HG03521 (cell line): ENCODE measurements around the gene MEGF11.

ENCODE experiments used
- ATAC-seq: cut with Tn5 transposase; IDR thresholded peaks from one replicate; pipeline ENCODE4 v1.9.1; 2021; ENCODE audit warnings: mild to moderate bottlenecking, moderate library complexity; ENCODE audit not compliant: unreplicated experiment

MEGF11 gene

DNA sequence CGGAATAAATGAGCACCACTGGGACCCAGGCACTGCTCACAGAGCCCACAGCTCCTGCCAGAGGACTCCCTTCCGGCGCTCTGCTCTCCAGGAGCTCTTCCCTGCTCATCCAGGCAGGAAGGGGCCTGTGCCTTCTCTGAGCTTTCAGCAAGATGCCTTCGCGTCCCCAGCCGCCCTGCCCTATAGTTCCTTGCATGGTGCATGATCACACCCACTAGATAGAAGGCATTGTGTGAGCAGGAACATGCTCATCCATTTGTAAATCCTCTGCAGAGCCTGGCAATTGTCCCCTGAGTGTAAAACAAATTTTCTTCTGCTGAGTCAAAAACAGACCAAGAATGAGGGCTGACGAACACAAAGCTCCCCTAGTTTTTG, 181.6 kb downstream of the MEGF11 start:
- no peak for ATAC-seq

DNA sequence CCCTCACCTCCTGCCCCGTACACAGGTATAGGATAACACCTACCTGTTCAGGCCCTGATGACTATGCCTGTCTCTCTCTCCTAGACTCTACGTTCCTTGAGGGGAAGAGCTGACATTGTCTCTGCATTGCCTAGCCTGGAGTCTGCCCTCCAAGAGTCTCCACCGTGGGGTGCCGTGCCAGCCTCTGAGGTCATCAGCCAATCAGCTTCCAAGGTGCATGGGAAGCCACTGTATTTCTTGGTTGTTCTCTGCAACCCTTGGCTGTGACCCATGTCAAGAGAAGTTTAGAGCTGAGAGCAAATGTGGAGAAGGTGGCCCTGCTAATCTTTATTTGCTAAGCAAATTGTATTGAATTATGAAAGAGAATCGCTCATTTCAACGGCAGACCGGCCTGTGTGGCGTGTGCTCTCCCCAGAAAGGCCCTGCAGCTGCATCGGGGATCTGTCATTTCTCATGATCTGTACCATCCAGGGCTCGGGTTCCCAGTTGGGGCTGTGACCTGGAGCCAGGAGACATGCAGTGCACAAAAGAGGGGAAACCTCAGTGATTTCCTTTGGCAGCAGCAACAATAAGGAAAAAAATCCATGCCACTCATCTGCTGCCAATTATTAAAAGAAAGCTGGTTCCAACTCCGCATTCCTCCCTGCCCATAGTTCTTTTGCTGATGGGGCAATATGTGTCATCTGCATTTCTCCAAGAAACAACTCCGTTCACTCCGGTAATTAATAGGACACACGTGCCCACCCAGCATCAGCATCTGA, 182.2 kb downstream of the MEGF11 start:
- no peak for ATAC-seq

DNA sequence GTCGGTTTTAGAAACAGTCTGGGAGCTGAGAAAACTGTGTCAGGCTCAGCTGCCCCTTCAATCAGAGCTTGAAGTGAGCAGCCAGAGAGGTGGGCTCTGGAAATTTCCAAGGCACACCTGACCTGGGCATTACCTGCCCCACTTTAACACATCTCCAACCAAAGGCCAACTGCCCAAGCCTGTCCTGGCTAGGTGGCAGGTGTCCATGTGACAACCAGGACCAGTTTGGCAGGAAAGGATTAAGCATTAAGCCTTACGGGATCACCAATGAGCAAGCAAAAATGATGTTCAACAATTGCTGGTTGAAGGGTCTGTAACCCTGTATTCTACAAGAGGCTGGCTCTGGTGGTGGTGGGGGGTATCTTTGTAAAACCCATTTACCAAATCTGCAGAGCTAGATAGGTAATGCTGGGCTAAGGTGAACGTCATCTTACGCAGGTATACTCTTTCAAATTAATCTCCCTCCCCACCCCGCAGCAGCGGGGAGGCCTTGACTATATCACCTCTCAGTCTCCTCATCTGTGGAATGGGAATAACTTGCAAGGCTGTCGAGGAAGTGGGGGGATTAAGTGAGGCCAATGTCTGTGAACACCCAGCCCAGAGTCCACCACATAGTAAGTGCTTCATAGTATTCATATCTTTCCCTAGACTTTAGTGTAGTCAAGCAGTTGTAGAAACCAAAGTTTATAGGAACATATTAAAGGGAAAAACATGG, 183.2 kb downstream of the MEGF11 start:
- no peak for ATAC-seq

DNA sequence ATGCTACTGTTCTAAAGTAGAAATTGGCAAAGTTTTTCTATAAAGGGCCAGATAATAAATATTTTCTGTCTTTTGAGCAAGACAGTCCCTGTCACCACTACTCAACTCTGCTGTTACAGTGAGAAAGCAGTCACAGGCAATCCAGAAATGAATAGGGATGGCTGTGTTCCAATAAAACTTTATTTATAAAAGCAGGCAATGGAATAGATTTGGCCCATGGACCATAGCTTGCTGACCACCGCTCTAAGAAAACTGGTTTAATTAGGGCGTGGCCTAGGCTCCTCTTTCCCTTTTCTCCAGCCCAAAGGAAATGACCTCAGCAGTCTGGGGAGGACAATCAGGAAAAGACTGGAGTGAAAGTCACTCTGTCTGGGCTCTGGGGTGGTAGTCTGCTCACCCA, 183.8 kb downstream of the MEGF11 start:
- no peak for ATAC-seq

DNA sequence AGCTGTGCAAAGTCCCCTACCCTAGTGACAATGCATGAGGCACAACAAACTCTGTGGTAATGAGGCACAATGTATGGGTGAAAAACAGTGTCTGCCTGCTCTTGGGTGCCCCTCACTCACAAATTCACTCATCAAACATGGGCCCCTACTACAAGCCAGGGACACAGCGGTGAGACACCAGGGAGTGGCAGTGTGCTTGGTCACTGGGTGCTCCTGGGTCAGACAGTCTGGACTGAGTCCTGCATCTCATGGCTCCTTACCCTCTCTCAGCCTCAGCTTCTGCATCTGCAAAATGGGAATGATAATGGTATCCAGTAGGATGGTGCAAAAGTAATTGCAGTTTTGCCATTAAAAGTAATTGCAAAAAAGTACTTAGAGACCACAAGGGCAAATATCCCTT, 184.7 kb downstream of the MEGF11 start:
- no peak for ATAC-seq

DNA sequence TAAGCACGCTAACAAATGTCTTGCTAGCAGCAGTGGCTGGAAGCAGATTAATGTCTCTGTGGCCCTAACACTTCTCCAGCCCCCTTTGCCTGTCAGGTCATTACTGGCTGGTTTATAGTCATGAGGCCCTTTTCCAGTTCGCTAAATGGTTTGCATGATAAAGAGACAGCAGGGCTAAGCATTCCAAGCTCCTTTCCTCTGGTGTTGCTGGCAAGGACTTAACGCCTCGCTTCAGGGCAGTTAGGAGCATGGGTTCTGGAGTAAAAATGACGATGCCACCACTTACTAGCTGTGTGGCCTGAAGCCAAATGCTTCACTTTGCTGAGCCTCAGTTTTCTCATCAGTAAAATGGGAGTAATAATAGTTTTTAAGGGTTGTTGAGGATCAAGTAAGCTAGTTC, 185.9 kb downstream of the MEGF11 start:
- no peak for ATAC-seq

DNA sequence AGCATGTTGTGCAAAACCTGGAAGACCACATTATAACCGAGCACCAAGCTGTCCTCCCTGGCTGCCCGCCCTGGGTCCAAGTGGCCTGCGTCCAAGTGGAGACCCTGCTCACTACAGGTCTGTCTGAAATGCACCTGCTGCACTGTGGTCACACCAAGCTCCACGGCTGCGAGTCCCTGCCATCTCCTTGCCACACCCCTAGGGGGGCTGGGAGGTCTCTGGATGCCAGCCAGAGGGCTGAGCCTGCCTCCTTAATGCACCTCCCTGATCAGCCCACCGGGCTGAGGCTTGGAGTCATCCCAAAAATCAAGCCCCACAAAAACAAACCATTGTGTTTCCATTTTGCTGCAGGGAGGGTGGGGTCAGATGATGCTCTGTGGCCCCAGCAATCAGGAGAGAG, 187.1 kb downstream of the MEGF11 start:
- no peak for ATAC-seq

DNA sequence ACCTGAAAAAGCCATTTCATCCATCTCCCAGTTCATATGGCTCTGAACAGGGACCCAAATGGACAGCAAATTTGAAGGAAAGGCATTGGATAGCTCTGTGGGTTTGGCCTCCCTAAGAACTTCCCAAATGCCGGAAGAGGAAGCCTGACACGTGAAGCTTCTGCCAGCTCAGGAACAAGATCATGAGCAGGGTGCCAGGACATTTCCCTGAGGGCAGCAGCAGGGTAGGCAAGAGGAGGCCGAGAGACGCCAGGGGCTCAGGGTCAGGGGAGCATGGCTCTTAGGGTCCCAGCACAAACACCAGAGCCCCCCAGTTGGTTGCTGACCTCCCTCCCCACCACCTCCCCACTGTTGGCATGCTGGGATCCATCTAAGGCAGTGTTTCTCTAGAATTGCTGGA, 187.5 kb downstream of the MEGF11 start:
- no peak for ATAC-seq

DNA sequence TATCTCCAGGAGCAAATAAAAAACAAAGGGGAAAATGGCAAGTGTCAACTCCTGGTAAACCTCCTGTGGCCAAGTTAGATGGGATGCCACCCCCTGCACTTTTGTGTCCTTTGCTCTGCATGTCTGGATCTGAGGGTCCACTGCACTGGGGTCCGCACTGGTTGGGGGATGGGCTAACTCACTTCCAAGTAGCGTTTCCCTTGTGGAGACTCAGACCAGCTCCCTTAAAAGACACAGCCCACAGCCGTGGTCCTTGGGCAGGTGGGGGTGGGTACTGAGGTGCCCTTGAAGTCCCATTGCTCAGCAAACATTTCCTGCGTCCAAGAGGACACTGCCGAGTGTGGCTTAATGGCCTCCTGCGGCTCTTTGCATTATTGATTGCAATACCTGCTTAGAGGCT, 188.2 kb downstream of the MEGF11 start:
- ATAC-seq, result no peak

DNA sequence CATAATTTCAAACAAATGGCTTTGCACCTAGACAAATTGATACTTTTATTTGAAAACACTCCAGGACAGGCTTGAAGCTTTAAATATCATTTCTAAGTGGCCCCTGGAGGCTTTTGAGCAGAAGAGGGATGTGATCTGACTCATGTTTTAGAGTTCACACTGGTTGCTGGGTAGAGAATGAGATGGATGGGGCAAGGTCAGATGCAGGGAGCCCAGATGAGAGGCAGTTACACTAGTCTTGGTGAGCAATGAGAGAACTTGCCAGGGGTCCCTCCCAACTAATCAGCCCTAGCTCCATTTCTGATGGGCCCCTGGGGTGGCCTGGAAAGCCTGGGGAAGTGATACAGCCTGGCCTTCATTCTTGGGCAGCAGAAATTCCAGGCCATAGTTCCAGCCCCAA, 190.4 kb downstream of the MEGF11 start:
- no peak for ATAC-seq

DNA sequence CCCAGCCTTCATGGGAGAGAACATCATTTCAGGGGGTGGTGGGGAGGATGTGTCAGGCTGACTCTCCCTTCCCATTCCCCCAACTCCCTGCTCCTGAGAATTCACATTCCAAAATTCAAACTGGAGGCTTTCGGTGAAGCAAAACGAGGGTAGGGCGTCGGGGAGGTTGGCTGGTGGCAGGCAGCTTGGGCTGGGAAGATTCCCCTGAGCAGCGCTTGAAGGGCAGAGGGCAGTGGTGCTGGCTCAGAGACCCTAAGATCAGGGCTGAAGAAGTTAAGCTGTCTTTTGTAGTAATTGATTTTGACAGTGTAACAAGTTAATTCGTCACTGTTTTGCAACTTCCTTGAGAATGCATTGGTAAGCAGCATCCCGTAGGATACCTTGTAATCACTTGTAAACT, 196.5 kb downstream of the MEGF11 start:
- no peak for ATAC-seq

DNA sequence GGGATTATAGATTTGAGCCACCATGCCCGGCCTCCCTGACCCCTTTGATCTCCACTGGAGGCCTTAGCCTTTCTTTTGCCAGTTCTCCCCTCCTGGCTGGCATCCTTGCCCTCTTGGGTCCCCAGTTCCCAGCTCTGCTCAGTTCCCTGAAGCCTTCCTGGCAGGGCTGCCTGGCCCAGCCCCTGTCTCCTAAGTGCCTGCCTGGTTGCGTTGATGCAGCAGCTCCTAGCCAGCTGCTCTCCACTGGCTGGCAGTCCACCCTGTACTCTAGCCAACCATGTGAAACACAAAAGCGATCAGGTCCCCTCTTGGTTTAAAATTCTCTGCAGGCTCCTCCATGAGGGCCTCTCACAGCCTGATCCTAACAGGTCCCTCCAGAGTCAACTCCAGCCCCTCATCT, 199.6 kb downstream of the MEGF11 start:
- no peak for ATAC-seq

DNA sequence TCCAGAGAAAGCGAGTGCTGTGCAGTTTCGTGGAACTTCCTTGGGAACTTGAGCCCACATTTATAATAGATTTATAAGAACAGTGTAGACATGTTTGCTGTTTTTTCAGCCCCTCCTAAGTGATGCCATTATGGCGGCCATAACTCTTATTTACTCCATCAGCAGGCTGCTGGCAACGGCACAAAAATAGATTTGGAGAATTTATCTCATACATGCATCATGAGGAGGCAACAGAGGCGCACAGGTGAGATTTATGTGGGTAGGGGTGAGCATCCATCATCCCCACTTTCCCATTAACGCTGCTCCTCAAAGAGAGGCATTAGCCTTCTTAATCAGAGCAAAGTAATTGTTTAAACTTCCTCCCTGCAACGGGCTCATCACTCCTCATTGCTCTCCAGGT, 201.7 kb downstream of the MEGF11 start:
- ATAC-seq, result no peak

DNA sequence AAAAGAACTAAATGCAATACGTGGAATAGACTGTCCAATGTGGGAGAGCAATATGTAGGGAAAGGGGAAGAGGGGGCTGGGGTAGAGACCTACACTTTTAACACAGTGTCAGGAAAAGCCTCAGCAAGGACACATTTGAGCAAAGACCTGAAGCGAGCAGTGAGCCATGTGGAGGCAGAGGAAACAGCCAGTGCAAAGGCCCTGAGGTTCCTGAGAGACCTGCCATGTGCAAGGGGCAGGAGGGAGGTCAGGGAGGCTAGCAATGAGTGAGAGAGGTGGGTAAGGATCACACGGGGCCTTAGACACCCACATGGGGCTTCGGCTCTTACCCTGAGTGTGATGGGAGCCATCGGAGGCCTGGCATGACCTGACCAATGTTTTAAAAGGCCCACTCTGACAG, 203.3 kb downstream of the MEGF11 start:
- ATAC-seq, result no peak

DNA sequence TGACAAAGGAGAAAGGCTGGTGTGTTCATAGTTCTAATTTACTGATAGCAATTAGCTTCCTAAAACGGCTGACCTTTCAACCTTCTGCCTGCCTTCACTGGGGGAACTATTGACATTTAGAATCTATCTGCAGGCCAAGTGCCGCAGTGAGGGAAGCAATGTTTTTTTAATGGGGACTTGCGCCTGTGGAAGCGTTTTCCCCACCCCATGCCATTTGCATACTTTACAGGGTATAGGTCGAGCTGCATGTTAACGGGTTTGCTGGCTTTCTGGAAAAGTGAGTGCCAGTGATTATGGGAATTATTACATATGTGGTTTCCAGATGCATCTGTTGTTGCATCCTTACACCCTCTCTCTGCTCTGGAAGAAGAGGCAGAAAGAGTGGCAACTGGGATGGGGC, 204.2 kb downstream of the MEGF11 start:
- ATAC-seq, result no peak

DNA sequence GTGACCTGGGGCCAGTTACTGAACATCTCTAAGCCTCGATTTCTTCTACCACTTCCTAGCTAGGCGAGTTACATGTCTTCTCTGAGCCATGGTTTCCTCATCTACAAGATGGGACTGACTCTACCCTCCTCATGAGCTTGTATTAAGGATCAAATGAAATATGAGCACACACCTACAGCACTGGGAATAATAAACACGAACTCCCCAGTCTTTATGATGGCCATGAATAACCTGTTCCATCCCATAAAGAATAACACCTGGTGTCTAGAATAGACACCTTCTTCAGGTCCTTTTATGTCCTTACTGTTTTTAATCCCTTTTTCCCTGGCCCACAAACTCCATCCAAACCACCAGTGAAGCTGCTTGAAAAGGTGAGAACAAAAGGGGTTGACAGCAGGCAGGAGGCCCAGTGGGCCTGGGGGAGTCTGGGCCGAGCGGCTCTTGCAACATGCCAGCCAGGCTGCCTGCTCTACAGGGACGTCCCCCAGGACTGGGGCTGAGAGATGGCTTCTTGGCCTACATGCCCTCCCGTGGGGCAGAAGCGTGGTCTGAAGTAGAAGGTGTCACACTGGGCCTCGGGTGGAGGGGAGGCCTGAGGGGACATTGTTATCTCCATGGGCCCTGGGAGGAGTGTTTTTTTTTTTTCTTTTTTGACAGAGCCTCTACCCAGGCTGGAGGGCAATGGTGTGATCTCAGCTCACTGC, 206.1 kb downstream of the MEGF11 start:
- ATAC-seq, result no peak

DNA sequence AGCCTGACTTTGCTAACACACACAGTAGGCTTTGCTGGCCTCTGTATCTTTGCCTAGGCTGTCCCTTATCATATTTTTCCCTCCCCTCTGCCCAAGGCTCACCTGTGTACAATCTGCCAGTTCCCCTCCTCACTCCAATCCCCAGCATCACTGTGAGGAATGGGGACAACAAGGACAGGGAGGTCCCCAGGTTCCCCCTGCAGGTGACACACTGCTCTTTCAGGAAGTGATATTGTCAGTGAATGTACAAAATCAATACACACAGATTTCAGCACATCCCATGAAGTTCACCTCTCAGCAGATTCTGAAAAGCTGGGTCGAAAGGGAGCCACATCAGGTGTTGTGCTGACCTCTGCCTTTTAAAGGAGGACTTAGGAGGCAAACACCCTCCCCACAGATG, 206.8 kb downstream of the MEGF11 start:
- no peak for ATAC-seq

DNA sequence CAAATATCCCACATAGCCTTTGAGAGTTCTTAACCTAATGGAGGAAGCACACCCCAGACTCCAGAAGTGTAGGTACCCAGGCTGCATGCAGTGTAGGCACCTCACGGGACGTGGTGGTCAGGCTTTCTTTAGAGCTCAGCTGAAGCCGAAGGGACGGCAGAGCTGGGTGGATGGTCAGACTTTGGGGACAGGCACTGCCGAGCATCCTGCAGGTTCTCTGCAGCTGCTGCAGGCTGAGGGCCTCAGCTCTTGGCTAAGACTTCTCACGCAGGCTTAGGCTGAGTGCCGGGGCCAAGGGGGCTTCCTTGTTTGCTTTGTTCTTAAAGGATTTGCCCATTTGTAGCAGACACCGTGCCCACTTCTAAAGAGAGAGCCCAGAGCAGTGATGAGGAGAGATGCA, 207.2 kb downstream of the MEGF11 start:
- no peak for ATAC-seq

DNA sequence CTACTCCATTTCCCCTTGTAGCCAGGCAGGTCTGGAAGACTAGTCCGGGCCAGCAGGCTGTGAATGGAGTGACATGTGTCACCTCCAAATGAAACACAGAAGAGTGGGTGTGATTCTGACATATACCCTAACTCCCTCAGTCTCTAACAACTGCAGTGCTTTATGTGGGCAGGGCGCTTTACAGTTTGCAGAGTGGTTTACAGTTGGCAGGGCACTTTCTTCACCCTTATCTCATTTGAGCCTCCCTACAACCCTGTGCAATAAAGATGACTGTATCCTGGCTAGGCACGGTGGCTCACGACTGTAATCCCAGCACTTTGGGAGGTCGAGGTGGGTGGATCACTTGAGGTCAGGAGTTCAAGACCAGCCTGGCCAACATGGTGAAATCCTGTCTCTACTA, 208.0 kb downstream of the MEGF11 start:
- ATAC-seq, result no peak

DNA sequence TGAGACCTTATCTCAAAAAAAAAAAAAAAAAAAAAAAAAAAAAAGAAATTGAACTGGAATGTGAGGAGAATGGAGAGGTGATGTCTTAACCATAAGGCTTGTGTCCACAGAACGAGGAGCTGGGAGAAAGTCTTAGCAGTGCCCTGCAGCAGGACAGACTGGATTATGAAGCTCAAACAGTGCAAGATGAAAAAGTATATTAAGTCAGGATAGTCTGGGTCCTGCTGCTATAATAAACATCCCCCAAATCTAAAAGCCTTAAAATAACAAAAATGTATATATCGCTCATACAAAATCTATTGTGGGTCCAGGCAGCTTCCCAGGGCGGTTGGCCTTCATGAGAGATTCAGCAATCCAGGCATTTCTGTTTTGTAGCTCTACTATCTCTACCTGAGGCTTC, 208.7 kb downstream of the MEGF11 start:
- ATAC-seq, result no peak

DNA sequence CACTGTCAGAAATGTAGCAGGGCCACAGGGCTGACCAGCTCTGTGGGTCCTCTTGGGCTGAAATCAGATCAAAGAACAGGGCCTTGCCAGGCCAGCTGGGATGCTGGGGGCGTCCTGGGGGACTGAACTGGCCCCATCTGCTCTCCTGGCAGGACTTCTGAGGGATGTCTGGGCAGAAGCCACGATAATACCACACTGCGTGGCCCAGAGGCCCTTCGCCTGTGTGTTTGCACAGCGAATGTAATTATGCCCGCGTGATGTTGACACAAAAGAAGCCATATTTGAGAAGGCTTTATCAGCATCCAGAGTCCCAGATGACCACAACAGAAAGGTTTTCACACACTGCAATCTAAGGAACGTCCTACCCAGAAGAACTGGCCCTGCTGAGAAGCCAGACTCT, 210.3 kb downstream of the MEGF11 start:
- ATAC-seq, result no peak

DNA sequence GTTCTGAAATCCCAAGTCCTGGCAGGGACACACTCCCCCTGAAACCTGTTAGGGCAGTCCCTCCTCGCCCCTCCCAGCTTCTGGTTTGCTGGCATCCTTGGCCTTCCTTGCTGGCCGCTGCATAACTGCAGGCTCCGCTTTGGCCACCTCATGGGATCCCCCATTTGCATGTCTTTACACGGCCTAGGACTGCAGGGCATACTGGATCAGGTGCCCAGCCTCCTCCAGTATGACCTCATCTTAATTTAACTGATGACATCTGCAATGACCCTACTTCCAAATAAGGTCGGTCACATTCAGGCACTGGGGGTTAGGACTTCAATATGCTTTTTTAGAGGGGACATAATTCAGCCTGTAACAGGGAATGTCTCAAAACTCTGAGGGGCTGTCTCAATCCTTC, 210.9 kb downstream of the MEGF11 start:
- no peak for ATAC-seq
